Measurements from ENCODE around the gene MPPED1. TPM values are rescaled to one million over a fixed set of nuclear protein-coding genes. Genes with fewer than 3 reads are reported as not detected.

The MPPED1 gene
- total and polyA plus RNA-seq, 2 donors (not counting 1 experiment from before 2014, with no cell fraction given), result 0.13 TPM; not detected in 1

DNA sequence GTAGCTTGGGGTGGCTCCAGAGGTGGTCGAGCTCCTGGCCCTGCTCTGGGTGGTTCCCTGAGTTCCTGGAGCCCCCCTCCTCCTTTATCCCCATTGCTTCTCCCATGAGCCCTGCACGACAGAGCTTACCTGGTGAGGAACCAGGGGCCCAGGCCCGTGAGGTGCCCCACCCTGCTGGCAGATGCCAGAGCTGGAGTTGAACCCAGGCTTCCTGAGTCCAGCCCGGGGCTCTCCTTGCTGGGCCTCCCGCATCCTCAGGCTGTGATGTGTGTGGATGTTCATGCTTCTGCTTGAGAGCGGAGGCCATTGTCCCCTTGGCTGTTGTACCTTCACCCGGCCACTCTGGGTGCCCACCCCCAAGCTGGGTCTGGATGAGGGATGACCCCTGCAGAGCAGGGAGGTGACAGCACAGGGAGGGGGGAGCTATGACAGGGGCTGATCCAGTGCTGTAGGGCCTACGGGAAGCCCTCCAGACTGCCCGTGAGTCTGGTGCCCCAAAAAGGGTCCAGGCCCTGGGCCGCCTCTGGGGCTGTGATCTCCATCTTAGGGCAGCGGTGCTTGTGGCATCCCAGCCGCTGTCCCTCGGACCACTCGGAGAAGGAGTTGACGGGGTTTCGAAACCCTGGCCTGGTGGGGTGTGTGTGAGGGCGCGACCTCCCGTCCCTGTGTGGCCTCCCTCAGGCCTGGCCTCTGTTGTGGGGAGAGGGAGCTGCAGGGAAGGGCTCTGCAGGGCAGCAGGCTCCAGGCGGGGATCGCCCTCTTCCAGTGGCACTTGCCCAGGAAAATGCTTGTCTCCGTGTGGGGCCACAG, 14.4 kb downstream of the MPPED1 start:
- no peaks in the 10 kb centered on the region for H3K9me3 Mint-ChIP-seq (ENCODE audit: insufficient read depth)
- peaks cover 0 to 4% (median 0%) of the 10 kb centered on the region in 4 experiments for H3K27me3 ChIP-seq (replicated peaks in 1 of 4; ENCODE audit: control extremely low read depth in 1 of 4, control insufficient read depth in 3 of 4, insufficient read depth in 4 of 4, low read length in 3 of 4)
- no peaks in the 10 kb centered on the region for H3K9me3 ChIP-seq (ENCODE audit: control extremely low read depth in 1 of 3, control insufficient read depth in 2 of 3, insufficient read depth in 1 of 3, low read length in 2 of 3)
- no peaks in the 10 kb centered on the region for H4K20me1 ChIP-seq (ENCODE audit: control insufficient read depth, insufficient read depth, low read length, poor library complexity, severe bottlenecking)
- DNase-seq (no peak), ATAC-seq (ENCODE audit: low read depth) (no peak)
- H3K9ac ChIP-seq (ENCODE audit: low read length), result no peak overlapping the region
- H3K27ac ChIP-seq (ENCODE audit: low read length in 2 of 2), result no peak overlapping the region
- no peaks in the 10 kb centered on the region for H3K4me1 ChIP-seq (ENCODE audit: control insufficient read depth in 2 of 2, insufficient read depth in 2 of 2, low read length in 2 of 2)
- POLR2A ChIA-PET, result no interaction called here
- TF ChIP-seq, protein P1, sequence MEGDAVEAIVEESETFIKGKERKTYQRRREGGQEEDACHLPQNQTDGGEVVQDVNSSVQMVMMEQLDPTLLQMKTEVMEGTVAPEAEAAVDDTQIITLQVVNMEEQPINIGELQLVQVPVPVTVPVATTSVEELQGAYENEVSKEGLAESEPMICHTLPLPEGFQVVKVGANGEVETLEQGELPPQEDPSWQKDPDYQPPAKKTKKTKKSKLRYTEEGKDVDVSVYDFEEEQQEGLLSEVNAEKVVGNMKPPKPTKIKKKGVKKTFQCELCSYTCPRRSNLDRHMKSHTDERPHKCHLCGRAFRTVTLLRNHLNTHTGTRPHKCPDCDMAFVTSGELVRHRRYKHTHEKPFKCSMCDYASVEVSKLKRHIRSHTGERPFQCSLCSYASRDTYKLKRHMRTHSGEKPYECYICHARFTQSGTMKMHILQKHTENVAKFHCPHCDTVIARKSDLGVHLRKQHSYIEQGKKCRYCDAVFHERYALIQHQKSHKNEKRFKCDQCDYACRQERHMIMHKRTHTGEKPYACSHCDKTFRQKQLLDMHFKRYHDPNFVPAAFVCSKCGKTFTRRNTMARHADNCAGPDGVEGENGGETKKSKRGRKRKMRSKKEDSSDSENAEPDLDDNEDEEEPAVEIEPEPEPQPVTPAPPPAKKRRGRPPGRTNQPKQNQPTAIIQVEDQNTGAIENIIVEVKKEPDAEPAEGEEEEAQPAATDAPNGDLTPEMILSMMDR (IDR thresholded peaks at IDR 0.05), result no peak
- no peak for TF ChIP-seq EZH2 (IDR thresholded peaks at IDR 0.05; ENCODE audit: borderline replicate concordance, insufficient read depth, low read depth, low read length, poor library complexity, severe bottlenecking)
- H3K4me3 ChIP-seq (ENCODE audit: control extremely low read depth in 1 of 5, extremely low read depth in 1 of 5, insufficient read depth in 1 of 5, low read depth in 2 of 5, low read length in 4 of 5), result no peak overlapping the region
- no peaks in the 10 kb centered on the region for H3K36me3 ChIP-seq (replicated peaks in 1 of 2; ENCODE audit: control extremely low read depth in 1 of 2, control insufficient read depth in 1 of 2, extremely low read depth in 1 of 2, insufficient read depth in 2 of 2, low read length in 1 of 2)
- no peak overlapping the region for H3K4me3 Mint-ChIP-seq
- H2AFZ ChIP-seq (ENCODE audit: insufficient read depth, low read depth, low read length, poor library complexity, severe bottlenecking), result no peak overlapping the region
- WGBS (ENCODE audit: insufficient coverage), result 86% methylated on average over 22 of the region's 22 CpGs
- no peaks in the 10 kb centered on the region for H3K79me2 ChIP-seq (ENCODE audit: control insufficient read depth, insufficient read depth, low read length)
- H3K27ac Mint-ChIP-seq, result no peak overlapping the region
- no peaks in the 10 kb centered on the region for H3K4me1 Mint-ChIP-seq
- H3K4me2 ChIP-seq (replicated peaks; ENCODE audit: low read depth, low read length, poor library complexity, severe bottlenecking), result no peak overlapping the region
- CTCF ChIA-PET, result no interaction called here
- H3K27me3 Mint-ChIP-seq, result peaks cover 21% of the 10 kb centered on the region
- intact Hi-C loops (cut with micrococcal nuclease), result no loop called here

DNA sequence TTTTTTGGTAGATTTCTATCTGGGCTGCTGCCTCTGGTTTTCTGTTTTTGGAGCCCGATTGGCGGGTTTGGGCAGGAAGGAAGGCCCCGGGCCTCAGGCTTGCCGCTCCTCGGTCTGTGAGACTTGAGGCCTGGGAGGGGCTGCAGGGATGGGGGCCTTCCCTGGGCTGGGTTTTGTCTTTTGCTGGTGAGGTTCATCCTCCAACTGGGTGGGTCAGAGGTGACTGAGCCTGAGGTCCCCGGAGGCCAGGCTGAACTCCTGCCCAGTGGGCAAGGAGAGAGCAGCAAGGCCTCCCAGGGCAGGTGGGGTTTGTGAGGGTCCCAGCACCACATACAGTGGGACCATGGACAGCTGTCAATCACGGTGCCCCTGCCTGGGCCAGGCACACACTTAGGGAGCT, 15.0 kb downstream of the MPPED1 start:
- intact Hi-C loops (cut with micrococcal nuclease), result no loop called here
- Histone ChIP-seq H3K9ac (ENCODE audit: low read length) (no peak overlapping the region), H3K27ac (ENCODE audit: low read length in 2 of 2) (no peak overlapping the region), H3K9me3 (ENCODE audit: control extremely low read depth in 1 of 3, control insufficient read depth in 2 of 3, insufficient read depth in 1 of 3, low read length in 2 of 3) (no peaks in the 10 kb centered on the region), H3K4me3 (ENCODE audit: control extremely low read depth in 1 of 5, extremely low read depth in 1 of 5, insufficient read depth in 1 of 5, low read depth in 2 of 5, low read length in 4 of 5) (no peak overlapping the region), H2AFZ (ENCODE audit: insufficient read depth, low read depth, low read length, poor library complexity, severe bottlenecking) (no peak overlapping the region), H3K36me3 (replicated peaks in 1 of 2; ENCODE audit: control extremely low read depth in 1 of 2, control insufficient read depth in 1 of 2, extremely low read depth in 1 of 2, insufficient read depth in 2 of 2, low read length in 1 of 2) (no peaks in the 10 kb centered on the region), H3K79me2 (ENCODE audit: control insufficient read depth, insufficient read depth, low read length) (no peaks in the 10 kb centered on the region), H3K4me1 (ENCODE audit: control insufficient read depth in 2 of 2, insufficient read depth in 2 of 2, low read length in 2 of 2) (no peaks in the 10 kb centered on the region), H3K27me3 (replicated peaks in 1 of 4; ENCODE audit: control extremely low read depth in 1 of 4, control insufficient read depth in 3 of 4, insufficient read depth in 4 of 4, low read length in 3 of 4) (peaks cover 0 to 8% (median 1%) of the 10 kb centered on the region in 4 experiments), H4K20me1 (ENCODE audit: control insufficient read depth, insufficient read depth, low read length, poor library complexity, severe bottlenecking) (no peaks in the 10 kb centered on the region), H3K4me2 (replicated peaks; ENCODE audit: low read depth, low read length, poor library complexity, severe bottlenecking) (no peak overlapping the region)
- peaks cover 27% of the 10 kb centered on the region for H3K27me3 Mint-ChIP-seq
- WGBS (ENCODE audit: insufficient coverage), result 32% methylated on average over 7 of the region's 7 CpGs
- H3K4me3 Mint-ChIP-seq, result no peak overlapping the region
- CTCF ChIA-PET, result no interaction called here
- DNase-seq (no peak), ATAC-seq (ENCODE audit: low read depth) (no peak)
- H3K27ac Mint-ChIP-seq, result no peak overlapping the region
- no peaks in the 10 kb centered on the region for H3K9me3 Mint-ChIP-seq (ENCODE audit: insufficient read depth)
- H3K4me1 Mint-ChIP-seq, result no peaks in the 10 kb centered on the region
- no peak for TF ChIP-seq EZH2 (IDR thresholded peaks at IDR 0.05; ENCODE audit: borderline replicate concordance, insufficient read depth, low read depth, low read length, poor library complexity, severe bottlenecking)
- TF ChIP-seq, protein P1 (IDR thresholded peaks at IDR 0.05), result no peak
- POLR2A ChIA-PET, result no interaction called here

Data from B cell (primary cell).